Measurements from ENCODE around the gene MICA.
"Not testable (repeated sequence)": the region's sequence is repeated elsewhere in the genome, so short reads cannot be mapped to it uniquely, and the experiment has no call there.

MICA gene

GRCh38 chr6:31362751-31363150 lies 40.6 kb upstream of the MICA start:
- Histone ChIP-seq H2AFZ (no peak overlapping the region), H3K36me3 (ENCODE audit: control insufficient read depth, insufficient read depth, low read length) (no peaks in the 10 kb centered on the region), H3K4me3 (ENCODE audit: low read depth, low read length) (no peak overlapping the region), H3K9me3 (ENCODE audit: control insufficient read depth, low read length) (no peaks in the 10 kb centered on the region), H3K4me1 (no peaks in the 10 kb centered on the region), H3K9ac (no peak overlapping the region), H3K79me2 (no peaks in the 10 kb centered on the region), H3K4me2 (ENCODE audit: low read length) (no peak overlapping the region), H3K27ac (no peak overlapping the region), H3K27me3 (ENCODE audit: control insufficient read depth, insufficient read depth, low read length) (no peaks in the 10 kb centered on the region)
- TF ChIP-seq CTCF (IDR thresholded peaks at IDR 0.05): no peak

- Histone ChIP-seq H3K36me3 (ENCODE audit: control insufficient read depth, insufficient read depth, low read length) (no peaks in the 10 kb centered on the region), H3K27ac (no peak overlapping the region), H3K4me1 (no peaks in the 10 kb centered on the region), H3K79me2 (no peaks in the 10 kb centered on the region), H2AFZ (no peak overlapping the region), H3K9me3 (ENCODE audit: control insufficient read depth, low read length) (no peaks in the 10 kb centered on the region), H3K4me3 (ENCODE audit: low read depth, low read length) (no peak overlapping the region), H3K9ac (no peak overlapping the region), H3K27me3 (ENCODE audit: control insufficient read depth, insufficient read depth, low read length) (no peaks in the 10 kb centered on the region), H3K4me2 (ENCODE audit: low read length) (no peak overlapping the region)
- TF ChIP-seq CTCF (IDR thresholded peaks at IDR 0.05): no peak
Observed at GRCh38 chr6:31363811-31364210, 39.6 kb upstream of the MICA start.

GRCh38 chr6:31365864-31366263 lies 37.5 kb upstream of the MICA start:
- Histone ChIP-seq H3K4me3 (ENCODE audit: low read depth, low read length) (no peak overlapping the region), H2AFZ (no peak overlapping the region)

GRCh38 chr6:31366693-31367470 lies 36.5 kb upstream of the MICA start:
- no peak overlapping the region for H3K9ac ChIP-seq
- peak overlapping the region; percentile 55 for H2AFZ ChIP-seq
- TF ChIP-seq CTCF (IDR thresholded peaks at IDR 0.05): peak; percentile 95
- H3K9me3 ChIP-seq (ENCODE audit: control insufficient read depth, low read length): no peaks in the 10 kb centered on the region
- H3K4me2 ChIP-seq (ENCODE audit: low read length): peak overlapping the region; percentile 84
- H3K27me3 ChIP-seq (ENCODE audit: control insufficient read depth, insufficient read depth, low read length): no peaks in the 10 kb centered on the region
- peak overlapping the region; percentile 53 for H3K4me3 ChIP-seq (ENCODE audit: low read depth, low read length)
- no peaks in the 10 kb centered on the region for H3K79me2 ChIP-seq
- H3K27ac ChIP-seq: no peak overlapping the region
- H3K4me1 ChIP-seq: no peaks in the 10 kb centered on the region
- no peaks in the 10 kb centered on the region for H3K36me3 ChIP-seq (ENCODE audit: control insufficient read depth, insufficient read depth, low read length)

More at GRCh38 chr6:31365864-31366263, 37.5 kb upstream of the MICA start:
- no peak overlapping the region for H3K9ac ChIP-seq
- no peak overlapping the region for H3K27ac ChIP-seq
- H3K36me3 ChIP-seq (ENCODE audit: control insufficient read depth, insufficient read depth, low read length): no peaks in the 10 kb centered on the region
- no peaks in the 10 kb centered on the region for H3K4me1 ChIP-seq
- no peaks in the 10 kb centered on the region for H3K9me3 ChIP-seq (ENCODE audit: control insufficient read depth, low read length)
- no peak overlapping the region for H3K4me2 ChIP-seq (ENCODE audit: low read length)
- no peaks in the 10 kb centered on the region for H3K27me3 ChIP-seq (ENCODE audit: control insufficient read depth, insufficient read depth, low read length)
- no peaks in the 10 kb centered on the region for H3K79me2 ChIP-seq
- TF ChIP-seq CTCF (IDR thresholded peaks at IDR 0.05): no peak

GRCh38 chr6:31368461-31368860 lies 34.9 kb upstream of the MICA start:
- Histone ChIP-seq H3K27me3 (ENCODE audit: control insufficient read depth, insufficient read depth, low read length) (no peaks in the 10 kb centered on the region), H3K4me3 (ENCODE audit: low read depth, low read length) (no peak overlapping the region), H3K27ac (no peak overlapping the region), H3K79me2 (no peaks in the 10 kb centered on the region), H2AFZ (no peak overlapping the region), H3K9ac (no peak overlapping the region), H3K4me1 (no peaks in the 10 kb centered on the region), H3K9me3 (ENCODE audit: control insufficient read depth, low read length) (no peaks in the 10 kb centered on the region), H3K4me2 (ENCODE audit: low read length) (no peak overlapping the region), H3K36me3 (ENCODE audit: control insufficient read depth, insufficient read depth, low read length) (no peaks in the 10 kb centered on the region)
- no peak for TF ChIP-seq CTCF (IDR thresholded peaks at IDR 0.05)

GRCh38 chr6:31374118-31374517 lies 29.3 kb upstream of the MICA start:
- not testable (repeated sequence) for H3K36me3 ChIP-seq (ENCODE audit: control insufficient read depth, insufficient read depth, low read length); H3K4me2 ChIP-seq (ENCODE audit: low read length); H3K4me3 ChIP-seq (ENCODE audit: low read depth, low read length); H2AFZ ChIP-seq; H3K27me3 ChIP-seq (ENCODE audit: control insufficient read depth, insufficient read depth, low read length); H3K9me3 ChIP-seq (ENCODE audit: control insufficient read depth, low read length); H3K9ac ChIP-seq; H3K27ac ChIP-seq; H3K4me1 ChIP-seq; H3K79me2 ChIP-seq
